K562 (cell line): ENCODE results near the gene TAMALIN.

Source experiments
- ATF3 ChIP-seq, 2 experiments: fragments of 450-650 bp in 1 of 2; sonication (generic) in 1 of 2; formaldehyde crosslinking in 1 of 2; IDR thresholded peaks in 1 of 2; conservative IDR thresholded peaks in 1 of 2; 2 replicates each; pipeline versions ENCODE4 v1.6.1 to v1.8.1; 2016 to 2023; ENCODE audit warnings: mild to moderate bottlenecking in 2 of 2, moderate library complexity in 2 of 2, inconsistent platforms in 1 of 2, missing genetic modification reagents in 1 of 2
- FOXA1 ChIP-seq: fragments of 450-650 bp; IDR thresholded peaks from 2 replicates; pipeline ENCODE4 v1.6.1; 2016; ENCODE audit warnings: mild to moderate bottlenecking, borderline replicate concordance

GRCh38 chr12:52027085-52027843 is 20.5 kb downstream of the TAMALIN start:
- TF ChIP-seq ATF3 (IDR thresholded peaks at IDR 0.05): no peak
- TF ChIP-seq ATF3 (CRISPR knock-in tag; conservative IDR thresholded peaks at IDR 0.05): no peak
- TF ChIP-seq FOXA1: no peak
